MCF 10A (cell line): ENCODE measurements around the gene TPBGL. TPM values are rescaled to one million over a fixed set of nuclear protein-coding genes. Genes with fewer than 3 reads are reported as not detected.

Source experiments
- BruUV-seq: library from RNA; stranded (reverse); fragments of 400-500 nt; replicated peaks from 2 replicates; lab custom pipeline; 2021; lab: Mats Ljungman, UMichigan
- CTCF ChIA-PET: fragments of 300-600 bp; sonication (Branson Sonifier 250); formaldehyde crosslinking; extraction: SDS; loops from one replicate; lab custom pipeline; 2021; ENCODE audit warnings: antibody characterized with exemption, inconsistent platforms; lab: Yijun Ruan, JAX
- POLR2A ChIA-PET: fragments of 300-600, 350-650 bp; sonication (Branson Sonifier 250); formaldehyde crosslinking; extraction: SDS; loops from one replicate; lab custom pipeline; 2020; ENCODE audit warnings: antibody characterized with exemption, inconsistent platforms; lab: Yijun Ruan, JAX
- DNase-seq: peaks from one replicate; pipeline ENCODE4 v3.0.0-alpha.2; 2018; ENCODE audit not compliant: unreplicated experiment
- H3K27ac Mint-ChIP-seq: one replicate; pipeline ENCODE4 v1.8.0; 2022; ENCODE audit warnings: mild to moderate bottlenecking, low read depth, mixed read lengths; ENCODE audit not compliant: unreplicated experiment
- H3K27me3 Mint-ChIP-seq: one replicate; pipeline ENCODE4 v1.8.0; 2022; ENCODE audit warnings: mixed read lengths; ENCODE audit not compliant: insufficient read depth, unreplicated experiment
- H3K36me3 Mint-ChIP-seq: one replicate; pipeline ENCODE4 v1.8.0; 2022; ENCODE audit warnings: mild to moderate bottlenecking, moderate library complexity, mixed read lengths; ENCODE audit not compliant: insufficient read depth, unreplicated experiment
- H3K4me1 Mint-ChIP-seq: one replicate; pipeline ENCODE4 v1.8.0; 2022; ENCODE audit warnings: mixed read lengths; ENCODE audit not compliant: insufficient read depth, unreplicated experiment
- H3K4me3 Mint-ChIP-seq: one replicate; pipeline ENCODE4 v1.8.0; 2022; ENCODE audit warnings: mild to moderate bottlenecking, moderate library complexity, mixed read lengths; ENCODE audit not compliant: unreplicated experiment
- H3K9me3 Mint-ChIP-seq: one replicate; pipeline ENCODE4 v1.8.0; 2022; ENCODE audit warnings: mixed read lengths; ENCODE audit not compliant: unreplicated experiment
- CTCF ChIP-seq: fragments of 200-600 bp; IDR thresholded peaks from one replicate; pipeline ENCODE4 v1.8.0; 2022; ENCODE audit warnings: antibody characterized with exemption, mild to moderate bottlenecking; ENCODE audit not compliant: unreplicated experiment
- intact Hi-C: fragments of 100-400 bp; cut with micrococcal nuclease; formaldehyde crosslinking; loops from 2 replicates; pipeline ENCODE4 v1.14.1; 2022
- total RNA-seq: library from RNA; stranded (reverse); gene quantifications from 2 replicates; pipeline ENCODE4 v1.2.3, GENCODE V29; 2022

Gene TPBGL
- total RNA-seq, 1 experiment from 2014 or later, result not detected

- Mint-ChIP-seq H3K36me3 (no peaks in the 10 kb centered on the region), H3K9me3 (no peaks in the 10 kb centered on the region), H3K4me1 (no peaks in the 10 kb centered on the region), H3K27me3 (peaks cover 15% of the 10 kb centered on the region), H3K4me3 (no peak overlapping the region), H3K27ac (no peak overlapping the region)
- POLR2A ChIA-PET, result no interaction called here
- no peak for TF ChIP-seq CTCF
- no TSS peak for BruUV-seq
- intact Hi-C loops, result no loop called here
- no peak for DNase-seq
- CTCF ChIA-PET, result interaction anchor here (1.2 to 1.8 kb wide), 3 partner anchors 16 to 240 kb away, joined by 3 to 5 read pairs (median 4); no protein-coding TSS in a partner anchor
Observed at GRCh38 chr11:75262961-75263852, 22.6 kb downstream of the TPBGL start.

- intact Hi-C loops, result no loop called here
- H3K4me1 Mint-ChIP-seq, result no peaks in the 10 kb centered on the region
- no peaks in the 10 kb centered on the region for H3K36me3 Mint-ChIP-seq
- ChIA-PET POLR2A (no interaction called here), CTCF (interaction anchor here (0.6 to 1.8 kb wide), 6 partner anchors 15 to 588 kb away, joined by 3 to 5 read pairs (median 4); no protein-coding TSS in a partner anchor)
- no peak overlapping the region for H3K4me3 Mint-ChIP-seq
- BruUV-seq, result no TSS peak
- no peak for TF ChIP-seq CTCF
- DNase-seq, result peak; percentile 47
- peaks cover 11% of the 10 kb centered on the region for H3K27me3 Mint-ChIP-seq
- no peaks in the 10 kb centered on the region for H3K9me3 Mint-ChIP-seq
- no peak overlapping the region for H3K27ac Mint-ChIP-seq
Observed at GRCh38 chr11:75263944-75264349, 23.4 kb downstream of the TPBGL start.

DNA sequence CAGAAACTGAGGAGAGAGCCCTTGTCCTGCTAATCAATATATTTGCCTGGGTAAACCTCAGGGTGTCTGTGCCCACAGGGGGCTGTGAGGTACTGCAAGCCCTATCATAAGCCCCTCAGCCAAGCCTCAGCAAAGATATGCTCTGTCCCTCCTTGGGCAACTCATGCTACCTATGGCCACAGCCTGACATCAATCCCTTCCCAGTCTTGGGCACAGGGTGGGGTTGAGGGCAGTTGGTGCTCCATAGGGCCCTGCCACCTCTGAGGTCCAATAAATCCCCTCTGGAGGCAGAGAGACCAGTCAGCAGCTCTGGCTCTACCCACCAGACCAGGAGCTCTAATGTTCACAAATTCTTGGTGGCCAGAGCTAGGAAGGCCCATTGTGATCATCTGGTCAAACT lies 23.8 kb downstream of the TPBGL start:
- Mint-ChIP-seq H3K27me3 (peaks cover 7% of the 10 kb centered on the region), H3K9me3 (no peaks in the 10 kb centered on the region), H3K36me3 (no peaks in the 10 kb centered on the region), H3K4me3 (no peak overlapping the region), H3K4me1 (no peaks in the 10 kb centered on the region), H3K27ac (no peak overlapping the region)
- POLR2A ChIA-PET, result no interaction called here
- BruUV-seq, result no TSS peak
- DNase-seq, result no peak
- no peak for TF ChIP-seq CTCF
- CTCF ChIA-PET, result interaction anchor here (0.6 to 1.8 kb wide), 5 partner anchors 15 to 587 kb away, joined by 3 to 5 read pairs (median 4); no protein-coding TSS in a partner anchor
- intact Hi-C loops, result no loop called here

DNA sequence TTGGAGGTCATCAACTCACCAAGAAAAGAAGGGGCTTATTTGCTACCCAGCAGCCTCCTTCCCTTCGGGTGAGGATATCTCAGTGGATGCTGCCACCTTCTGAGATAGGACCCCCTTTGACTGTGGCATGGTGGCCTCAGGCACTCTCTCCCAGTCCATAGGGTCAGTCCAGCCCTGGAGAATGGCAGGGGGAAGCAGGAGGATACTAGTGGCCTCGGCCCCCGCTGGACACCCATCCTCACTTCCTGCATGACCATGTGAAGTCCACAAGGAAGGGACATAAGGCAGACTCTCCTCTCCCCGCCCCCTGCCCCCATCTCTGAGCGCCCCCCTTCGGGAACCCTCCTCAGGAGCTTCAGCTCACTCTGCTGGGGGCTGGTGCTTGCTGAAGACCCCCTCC lies 24.4 kb downstream of the TPBGL start:
- no peaks in the 10 kb centered on the region for H3K9me3 Mint-ChIP-seq
- no peak overlapping the region for H3K27ac Mint-ChIP-seq
- peaks cover under 1% of the 10 kb centered on the region for H3K27me3 Mint-ChIP-seq
- DNase-seq, result no peak
- ChIA-PET CTCF (interaction anchor here (1.5 to 1.8 kb wide), 3 partner anchors 15 to 17 kb away, joined by 4 to 5 read pairs (median 5); no protein-coding TSS in a partner anchor), POLR2A (no interaction called here)
- no peaks in the 10 kb centered on the region for H3K36me3 Mint-ChIP-seq
- intact Hi-C loops, result no loop called here
- H3K4me3 Mint-ChIP-seq, result no peak overlapping the region
- TF ChIP-seq CTCF, result no peak
- no peaks in the 10 kb centered on the region for H3K4me1 Mint-ChIP-seq
- no TSS peak for BruUV-seq
